HG02763 (cell line): ENCODE data around the gene WNT5A.
"Not testable (repeated sequence)": the region's sequence is repeated elsewhere in the genome, so short reads cannot be mapped to it uniquely, and the experiment has no call there.

Experiments used
- ATAC-seq: cut with Tn5 transposase; IDR thresholded peaks from one replicate; pipeline ENCODE4 v1.9.1; 2021; ENCODE audit warnings: mild to moderate bottlenecking, moderate library complexity; ENCODE audit not compliant: unreplicated experiment

WNT5A gene

GRCh38 chr3:55507808-55508207 is 20.7 kb upstream of the WNT5A start:
- ATAC-seq = no peak

GRCh38 chr3:55505776-55506175 is 18.7 kb upstream of the WNT5A start:
- ATAC-seq = no peak

DNA sequence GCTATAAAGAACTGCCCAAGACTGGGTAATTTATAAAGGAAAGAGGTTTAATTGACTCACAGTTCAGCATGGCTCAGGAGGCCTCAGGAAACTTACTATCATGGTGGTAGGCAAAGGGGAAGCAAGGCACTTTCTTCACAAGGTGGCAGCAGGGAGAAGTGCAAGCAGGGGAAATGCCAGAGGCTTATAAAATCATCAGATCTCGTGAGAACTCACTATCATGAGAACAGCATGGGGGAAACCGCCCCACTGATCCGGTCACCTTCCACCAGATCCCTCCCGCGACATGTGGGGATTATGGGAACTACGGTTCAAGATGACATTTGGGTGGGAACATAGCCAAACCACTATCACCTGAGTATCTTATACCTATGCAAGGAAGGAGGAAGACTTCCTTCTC is 18.0 kb upstream of the WNT5A start:
- ATAC-seq = not testable (repeated sequence)

GRCh38 chr3:55501905-55502304 is 14.8 kb upstream of the WNT5A start:
- no peak for ATAC-seq

GRCh38 chr3:55500555-55501330 is 13.6 kb upstream of the WNT5A start:
- no peak for ATAC-seq

DNA sequence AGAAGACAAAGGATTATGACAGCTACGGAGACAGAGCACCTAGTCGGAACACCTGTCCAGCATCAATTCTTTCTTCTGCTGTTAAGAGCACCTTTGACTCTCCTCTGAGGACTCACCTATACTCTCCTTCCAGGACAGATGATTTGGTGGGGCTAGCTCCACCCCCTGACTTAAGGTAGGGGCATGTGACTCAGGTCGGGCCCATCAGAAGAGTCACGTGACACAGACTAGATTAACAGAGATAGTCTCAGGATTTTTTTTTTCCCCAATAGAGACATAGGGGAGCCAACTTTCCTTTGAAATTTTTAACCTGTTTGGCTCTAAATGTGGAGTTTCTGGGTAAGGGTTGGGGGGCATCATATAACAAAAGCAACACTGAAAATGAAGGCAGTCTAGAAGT is 11.4 kb upstream of the WNT5A start:
- ATAC-seq = no peak

GRCh38 chr3:55497250-55497649 is 10.1 kb upstream of the WNT5A start:
- no peak for ATAC-seq

DNA sequence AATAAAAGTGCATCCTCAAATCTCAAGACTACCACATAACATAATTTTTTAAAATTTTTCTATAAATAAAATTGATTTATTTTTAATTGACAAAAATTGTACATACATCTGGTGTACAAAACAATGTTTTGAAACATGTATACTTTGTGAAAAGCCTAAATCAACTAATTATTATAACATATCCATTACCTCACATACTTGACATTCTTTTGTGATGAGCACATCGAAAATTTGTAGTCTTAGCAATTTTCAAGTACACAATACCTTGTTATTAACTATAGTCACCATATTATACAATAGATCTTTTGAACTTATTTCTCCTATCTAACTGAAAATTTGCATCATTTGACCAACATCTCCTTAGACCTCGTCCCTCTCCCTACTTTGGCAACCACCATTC is 7.9 kb upstream of the WNT5A start:
- ATAC-seq = no peak

DNA sequence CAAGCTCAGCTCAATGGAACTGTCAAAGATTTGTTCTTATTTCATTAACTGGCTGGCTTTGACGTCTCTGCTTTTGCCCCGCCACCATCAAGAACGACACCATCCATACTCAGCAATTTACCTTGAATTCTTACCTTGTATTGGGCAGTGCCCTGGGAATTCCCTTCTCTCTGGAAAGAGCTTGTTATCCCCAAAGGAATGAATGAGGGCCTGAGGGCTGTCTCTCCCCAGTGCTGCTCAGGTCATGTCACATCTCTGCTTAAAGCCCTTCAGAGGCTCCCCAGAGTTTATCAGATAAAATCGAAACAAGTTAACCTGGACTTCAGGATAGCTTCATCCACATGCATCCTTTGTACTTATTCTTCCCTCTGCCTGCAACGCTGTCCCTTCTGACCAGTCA is 5.9 kb upstream of the WNT5A start:
- no peak for ATAC-seq

GRCh38 chr3:55491296-55491816 is 4.2 kb upstream of the WNT5A start:
- ATAC-seq = no peak

DNA sequence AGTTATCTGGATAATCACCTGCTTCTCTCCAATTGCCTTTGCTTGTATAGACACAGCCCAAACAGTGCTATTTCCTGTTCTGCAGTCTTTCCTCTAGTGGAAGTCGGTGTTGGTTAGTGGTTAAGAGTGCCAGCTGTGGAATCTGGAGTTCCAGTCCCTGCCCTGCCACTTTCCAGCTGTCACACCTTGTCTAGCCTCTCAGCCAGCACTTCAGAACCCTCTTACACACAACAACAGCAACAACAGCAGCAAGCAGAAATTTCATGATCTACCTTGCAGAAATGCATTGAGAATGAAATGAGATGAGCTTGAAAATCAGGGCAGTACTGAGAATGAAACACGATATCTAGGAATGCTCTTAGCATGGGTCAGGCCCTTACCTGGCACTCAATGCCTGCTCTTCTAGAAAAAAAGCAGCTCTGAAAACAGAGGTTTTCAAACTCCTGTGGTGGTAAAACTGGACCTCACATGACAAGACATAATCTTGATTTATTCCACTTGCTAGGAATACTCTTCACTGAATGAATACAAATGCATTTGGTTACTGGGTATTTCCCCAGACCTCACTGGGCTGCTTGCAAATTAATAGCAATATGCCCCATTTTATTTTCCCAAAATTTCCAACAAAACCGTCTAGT is 3.3 kb upstream of the WNT5A start:
- no peak for ATAC-seq

- ATAC-seq = no peak
Observed at GRCh38 chr3:55489798-55490132, 2.7 kb upstream of the WNT5A start.

DNA sequence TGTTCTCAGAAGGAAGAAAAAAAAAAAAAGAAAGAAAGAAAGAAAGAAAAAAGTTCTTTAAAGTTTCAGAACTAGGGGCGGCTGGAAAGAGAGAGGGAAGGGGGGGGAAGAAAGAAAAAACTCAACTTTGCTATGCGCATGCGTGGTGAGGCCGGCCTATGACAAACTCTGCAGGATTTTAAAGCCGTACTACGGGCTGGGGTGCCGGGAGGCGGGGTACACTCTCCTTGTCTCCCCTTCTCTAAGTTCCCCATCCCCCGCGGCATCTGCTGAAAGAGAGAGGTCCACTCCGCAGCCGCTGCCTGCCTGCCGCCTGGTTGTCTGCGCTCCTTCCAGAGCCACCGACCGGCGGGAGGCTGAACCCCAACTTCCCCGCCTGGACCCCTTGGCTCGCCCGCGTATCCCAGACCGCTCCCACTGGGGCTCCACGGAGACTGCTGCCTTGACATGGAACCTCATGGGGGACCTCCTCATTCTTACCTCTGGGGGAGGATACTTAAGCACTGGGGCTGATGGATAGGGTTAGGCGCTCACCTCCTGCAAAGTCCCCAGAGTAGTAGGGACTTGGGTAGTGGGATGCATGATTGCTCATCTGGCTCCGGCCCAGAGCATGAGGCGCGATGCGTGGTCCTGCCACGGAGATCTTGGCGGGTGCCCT is 1.4 kb upstream of the WNT5A start:
- ATAC-seq = no peak

DNA sequence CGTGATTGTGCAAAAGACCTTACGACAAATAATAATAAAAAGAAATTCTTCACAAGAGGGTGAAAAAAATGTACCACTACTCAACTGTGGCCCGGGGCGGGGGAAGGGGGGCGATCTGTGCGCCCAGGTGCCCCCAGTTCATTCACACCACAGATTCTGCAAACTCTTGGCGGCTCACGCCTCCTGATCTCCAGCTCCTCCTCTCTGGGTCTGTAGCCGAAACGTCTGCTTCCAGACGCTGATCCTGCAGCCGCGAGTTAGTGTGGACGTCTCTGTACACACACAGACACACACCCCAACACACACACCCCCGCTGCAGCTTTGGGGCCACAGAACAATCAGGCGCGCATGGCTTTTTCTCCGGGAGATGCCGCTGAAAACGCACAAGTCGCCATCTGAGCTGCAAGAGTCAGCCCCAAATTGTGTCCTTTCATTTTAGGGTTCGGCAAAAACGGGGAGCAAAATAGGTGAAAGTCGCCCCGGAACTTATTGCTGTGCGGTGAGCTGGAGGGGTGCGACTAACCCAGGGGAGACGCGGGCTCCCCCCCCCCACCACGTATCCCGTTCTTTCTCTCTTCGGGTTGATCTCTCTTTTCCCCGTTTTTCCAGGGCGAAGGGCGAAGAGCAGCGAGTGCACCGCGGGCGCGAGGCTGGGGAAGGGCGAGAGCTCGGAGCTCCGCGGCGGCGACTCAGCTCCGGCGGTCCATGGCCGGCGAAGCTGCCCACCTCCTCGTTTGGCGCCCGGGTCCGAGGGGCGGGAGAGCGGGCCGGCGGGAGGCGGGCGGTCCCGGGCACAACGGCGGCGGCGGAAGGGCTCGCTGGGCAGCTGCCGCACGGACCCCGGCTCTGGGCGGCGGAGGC is 505 bp upstream of the WNT5A start:
- ATAC-seq = no peak

DNA sequence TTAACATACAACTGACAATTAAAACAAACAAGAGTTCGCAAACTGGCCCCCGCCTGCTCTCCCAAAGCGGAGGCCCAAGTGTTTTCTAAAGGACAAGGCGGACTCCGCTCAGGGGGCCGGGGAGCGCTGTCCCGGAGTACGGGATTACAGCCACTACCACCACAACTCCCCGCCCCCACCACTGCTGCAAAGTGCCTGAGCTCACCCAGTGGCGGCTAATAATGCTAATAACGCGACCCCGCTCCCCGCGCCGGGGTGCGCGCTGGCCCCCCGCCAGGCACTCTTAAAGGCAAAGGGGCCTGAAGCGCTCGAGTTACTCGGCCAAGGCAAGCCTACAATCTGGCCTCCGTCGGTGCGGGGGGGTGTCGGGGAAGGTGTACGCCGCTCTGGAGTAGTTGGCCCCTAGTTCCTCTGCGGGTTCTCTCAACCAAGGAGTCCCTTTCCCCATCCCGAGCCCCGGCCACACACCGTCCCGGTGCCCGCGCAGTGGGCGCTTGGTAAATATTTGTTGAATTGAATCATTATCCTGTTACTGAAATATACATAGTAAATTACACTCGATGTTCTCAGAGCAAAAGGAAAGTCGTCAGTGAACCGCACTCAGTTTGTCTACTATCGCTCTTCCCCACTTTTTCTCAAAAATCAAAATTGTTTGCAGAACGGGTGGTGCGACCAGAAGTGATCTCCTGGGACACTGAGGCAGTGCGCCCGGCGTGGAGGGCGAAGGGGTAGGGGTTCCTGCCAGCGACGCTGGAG is 827 bp downstream of the WNT5A start:
- ATAC-seq = no peak

GRCh38 chr3:55484801-55485791 is 2.0 kb downstream of the WNT5A start:
- peak; percentile 57 for ATAC-seq

- no peak for ATAC-seq
Observed at GRCh38 chr3:55484191-55484689, 2.9 kb downstream of the WNT5A start.

- no peak for ATAC-seq
Observed at GRCh38 chr3:55483196-55484095, 3.7 kb downstream of the WNT5A start.
